Neural cell (in vitro differentiated cells): Measurements from ENCODE around the gene NR2C2. TPM values are rescaled to one million over a fixed set of nuclear protein-coding genes. Genes with fewer than 3 reads are reported as not detected.

Experiments used
- H2AFZ ChIP-seq: fragments of 200-600, 300-800 bp; sonication (generic), shearing (Covaris generic); 2 replicates; pipeline ENCODE4 v1.6.0; 2014; ENCODE audit warnings: low read depth, mild to moderate bottlenecking, antibody characterized with exemption, low read length, moderate library complexity
- H3F3A ChIP-seq: fragments of 200-600 bp; shearing (Covaris generic); 2 replicates; pipeline ENCODE4 v1.6.1; 2016; ENCODE audit warnings: mild to moderate bottlenecking, moderate library complexity, mixed read lengths, antibody characterized with exemption, low read length; ENCODE audit not compliant: insufficient read depth, poor library complexity, severe bottlenecking
- H3K27ac ChIP-seq: fragments of 200-600, 300-800 bp; sonication (generic), shearing (Covaris generic); 2 replicates; pipeline ENCODE4 v1.5.1; 2014; ENCODE audit warnings: mild to moderate bottlenecking, low read length, moderate library complexity
- H3K27me3 ChIP-seq: fragments of 300-800, 200-600 bp; sonication (generic), shearing (Covaris generic); 2 replicates; pipeline ENCODE4 v1.6.0; 2014; ENCODE audit warnings: mild to moderate bottlenecking, low read depth, low read length, moderate library complexity; ENCODE audit not compliant: insufficient read depth
- H3K36me3 ChIP-seq: fragments of 300-800, 200-600 bp; sonication (generic), shearing (Covaris generic); 2 replicates; pipeline ENCODE4 v1.5.1; 2014; ENCODE audit warnings: mild to moderate bottlenecking, antibody characterized with exemption, low read length, moderate library complexity; ENCODE audit not compliant: insufficient read depth
- H3K4me2 ChIP-seq: fragments of 300-800, 200-600 bp; sonication (generic), shearing (Covaris generic); 2 replicates; pipeline ENCODE4 v1.6.0; 2014; ENCODE audit warnings: mild to moderate bottlenecking, low read length
- H3K4me3 ChIP-seq: fragments of 300-800, 200-600 bp; sonication (generic), shearing (Covaris generic); 2 replicates; pipeline ENCODE4 v1.5.1; 2014; ENCODE audit warnings: mild to moderate bottlenecking, low read length, moderate library complexity
- H3K79me2 ChIP-seq: fragments of 200-600 bp; shearing (Covaris generic); replicated peaks from 2 replicates; pipeline ENCODE4 v1.6.0; 2014; ENCODE audit warnings: mild to moderate bottlenecking, low read length, moderate library complexity; ENCODE audit not compliant: insufficient read depth
- H3K9ac ChIP-seq: fragments of 300-800, 200-600 bp; sonication (generic), shearing (Covaris generic); 2 replicates; pipeline ENCODE4 v1.6.1; 2016; ENCODE audit warnings: mild to moderate bottlenecking, low read length, mixed read lengths
- H3K9me2 ChIP-seq: fragments of 200-600 bp; shearing (Covaris generic); 2 replicates; pipeline ENCODE4 v1.6.1; 2016; ENCODE audit warnings: mild to moderate bottlenecking, low read length, mixed read lengths; ENCODE audit not compliant: insufficient read depth
- H3K9me3 ChIP-seq: fragments of 200-600, 300-800 bp; sonication (generic), shearing (Covaris generic); 2 replicates; pipeline ENCODE4 v1.6.1; 2016; ENCODE audit warnings: mild to moderate bottlenecking, mixed run types, low read length, moderate library complexity, mixed read lengths
- H4K20me1 ChIP-seq: fragments of 200-600 bp; shearing (Covaris generic); 2 replicates; pipeline ENCODE4 v1.6.1; 2016; ENCODE audit warnings: mild to moderate bottlenecking, mixed run types; ENCODE audit not compliant: insufficient read depth
- CTCF ChIP-seq: fragments of 450-650 bp; IDR thresholded peaks from 2 replicates; pipeline ENCODE4 v1.5.1; 2014; ENCODE audit warnings: antibody characterized with exemption, mild to moderate bottlenecking, moderate library complexity; ENCODE audit not compliant: poor library complexity, severe bottlenecking
- EP300 ChIP-seq: fragments of 450-650 bp; conservative IDR thresholded peaks from 2 replicates; pipeline ENCODE4 v1.6.1; 2014; ENCODE audit warnings: antibody characterized with exemption, mild to moderate bottlenecking, moderate library complexity; ENCODE audit not compliant: poor library complexity, severe bottlenecking
- EZH2 ChIP-seq: fragments of 200-600, 300-800 bp; shearing (Covaris generic), sonication (generic); IDR thresholded peaks from 2 replicates; pipeline ENCODE4 v1.6.1; 2014; ENCODE audit warnings: antibody characterized with exemption, low read length, borderline replicate concordance, mild to moderate bottlenecking; ENCODE audit not compliant: insufficient read depth, poor library complexity, severe bottlenecking
- MXI1 ChIP-seq: fragments of 450-650 bp; conservative IDR thresholded peaks from 2 replicates; pipeline ENCODE4 v1.6.1; 2014; ENCODE audit warnings: antibody characterized with exemption, mild to moderate bottlenecking; ENCODE audit not compliant: poor library complexity, severe bottlenecking
- POLR2AphosphoS5 ChIP-seq: IDR thresholded peaks from 2 replicates; pipeline ENCODE4 v1.6.1; 2012
- RAD21 ChIP-seq: fragments of 450-650 bp; conservative IDR thresholded peaks from 2 replicates; pipeline ENCODE4 v1.6.1; 2014; ENCODE audit warnings: antibody characterized with exemption, mild to moderate bottlenecking, moderate library complexity
- REST ChIP-seq: IDR thresholded peaks from 2 replicates; pipeline ENCODE4 v1.6.1; 2012; ENCODE audit warnings: borderline replicate concordance
- SMC3 ChIP-seq: fragments of 450-650 bp; conservative IDR thresholded peaks from 2 replicates; pipeline ENCODE4 v1.6.1; 2014; ENCODE audit warnings: antibody characterized with exemption, mild to moderate bottlenecking, moderate library complexity; ENCODE audit not compliant: poor library complexity
- TAF1 ChIP-seq: IDR thresholded peaks from 2 replicates; pipeline ENCODE4 v1.6.1; 2012; ENCODE audit warnings: low read depth
- polyA plus RNA-seq: library from polyadenylated mRNA; depleted of rRNA; stranded (reverse); fragments of >200 nt; gene quantifications from 2 replicates; pipeline ENCODE4 v1.2.3, GENCODE V29; 2014

Gene NR2C2
- polyA plus RNA-seq, 1 donor from 2014 or later = 37.5 TPM

- Histone ChIP-seq H3K4me3 (no peak overlapping the region), H3K9me2 (no peaks in the 10 kb centered on the region), H3K9me3 (no peaks in the 10 kb centered on the region), H3K36me3 (peaks cover 5% of the 10 kb centered on the region), H2AFZ (no peak overlapping the region), H3K4me2 (no peak overlapping the region), H3K27me3 (no peaks in the 10 kb centered on the region), H3K79me2 (peaks cover 16% of the 10 kb centered on the region), H3F3A (no peaks in the 10 kb centered on the region), H3K9ac (no peak overlapping the region), H4K20me1 (no peaks in the 10 kb centered on the region), H3K27ac (no peak overlapping the region)
- no peak for TF ChIP-seq EZH2
- TF ChIP-seq CTCF = no peak
- TF ChIP-seq SMC3 = no peak
- no peak for TF ChIP-seq POLR2AphosphoS5
- TF ChIP-seq MXI1 = no peak
- TF ChIP-seq TAF1 = no peak
- no peak for TF ChIP-seq REST
These were observed 33.3 kb downstream of the NR2C2 start for GRCh38 chr3:14980689-14981088.

GRCh38 chr3:14984581-14985113 lies 37.3 kb downstream of the NR2C2 start:
- TF ChIP-seq EP300 (no peak), CTCF (no peak), EZH2 (no peak), RAD21 (no peak)
- H3K4me3 ChIP-seq = no peak overlapping the region
- no peaks in the 10 kb centered on the region for H3K9me2 ChIP-seq
- H4K20me1 ChIP-seq = no peaks in the 10 kb centered on the region
- H3K27me3 ChIP-seq = no peaks in the 10 kb centered on the region
- H3F3A ChIP-seq = no peaks in the 10 kb centered on the region
- H3K4me2 ChIP-seq = no peak overlapping the region
- H3K27ac ChIP-seq = no peak overlapping the region
- peaks cover 8% of the 10 kb centered on the region for H3K79me2 ChIP-seq
- H3K9me3 ChIP-seq = no peaks in the 10 kb centered on the region
- H2AFZ ChIP-seq = no peak overlapping the region
- no peak overlapping the region for H3K9ac ChIP-seq
- peaks cover 5% of the 10 kb centered on the region for H3K36me3 ChIP-seq
